Breast epithelium (tissue), 3 donors: ENCODE measurements around the gene IGSF21.

ENCODE experiments used
- POLR2A ChIP-seq: fragments of 450-650 bp; IDR thresholded peaks from one replicate; pipeline ENCODE4 v1.6.1; 2016; ENCODE audit warnings: antibody characterized with exemption, mild to moderate bottlenecking, moderate library complexity
- TF ChIP-seq, protein P1 (sequence below), 3 donors: fragments of 450-650 bp; IDR thresholded peaks; one replicate each; pipeline ENCODE4 v1.5.1; 2016 to 2017; ENCODE audit warnings: antibody characterized with exemption in 3 of 3, mild to moderate bottlenecking in 3 of 3, moderate library complexity in 3 of 3

DNA sequence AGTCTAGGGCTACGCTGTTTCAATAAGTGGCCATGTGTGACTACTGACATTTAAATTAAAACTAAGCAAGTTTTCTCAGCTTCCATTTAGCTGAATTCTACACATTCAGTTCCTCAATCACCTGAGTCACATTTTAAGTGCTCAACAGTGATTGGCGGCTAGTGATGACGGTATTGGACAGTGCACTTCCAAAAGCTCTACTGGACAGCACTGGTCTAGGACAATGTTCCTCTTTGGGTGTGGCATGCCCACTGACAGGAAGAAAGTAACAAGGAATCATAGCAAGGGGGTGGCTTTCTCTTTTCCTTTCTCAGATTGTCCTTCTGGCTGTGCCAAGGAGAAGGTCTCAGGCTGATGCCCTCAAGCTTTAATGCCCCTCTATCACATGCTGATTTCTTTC is 11.7 kb downstream of the IGSF21 start:
- TF ChIP-seq, protein P1, sequence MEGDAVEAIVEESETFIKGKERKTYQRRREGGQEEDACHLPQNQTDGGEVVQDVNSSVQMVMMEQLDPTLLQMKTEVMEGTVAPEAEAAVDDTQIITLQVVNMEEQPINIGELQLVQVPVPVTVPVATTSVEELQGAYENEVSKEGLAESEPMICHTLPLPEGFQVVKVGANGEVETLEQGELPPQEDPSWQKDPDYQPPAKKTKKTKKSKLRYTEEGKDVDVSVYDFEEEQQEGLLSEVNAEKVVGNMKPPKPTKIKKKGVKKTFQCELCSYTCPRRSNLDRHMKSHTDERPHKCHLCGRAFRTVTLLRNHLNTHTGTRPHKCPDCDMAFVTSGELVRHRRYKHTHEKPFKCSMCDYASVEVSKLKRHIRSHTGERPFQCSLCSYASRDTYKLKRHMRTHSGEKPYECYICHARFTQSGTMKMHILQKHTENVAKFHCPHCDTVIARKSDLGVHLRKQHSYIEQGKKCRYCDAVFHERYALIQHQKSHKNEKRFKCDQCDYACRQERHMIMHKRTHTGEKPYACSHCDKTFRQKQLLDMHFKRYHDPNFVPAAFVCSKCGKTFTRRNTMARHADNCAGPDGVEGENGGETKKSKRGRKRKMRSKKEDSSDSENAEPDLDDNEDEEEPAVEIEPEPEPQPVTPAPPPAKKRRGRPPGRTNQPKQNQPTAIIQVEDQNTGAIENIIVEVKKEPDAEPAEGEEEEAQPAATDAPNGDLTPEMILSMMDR (IDR thresholded peaks at IDR 0.05) = no peak
- no peak for TF ChIP-seq POLR2A
